Astrocyte (in vitro differentiated cells and primary cell): ENCODE results near the gene PCBP4. TPM values are rescaled to one million over a fixed set of nuclear protein-coding genes. Genes with fewer than 3 reads are reported as not detected.

Experiments
- DNase-seq: peaks from one replicate; pipeline ENCODE4 v3.0.0-alpha.2; 2010; ENCODE audit warnings: low read depth
- FAIRE-seq: peaks from 2 replicates; lab custom pipeline; 2011; peaks lifted over from hg19 to GRCh38; lab: Jason Lieb, UNC
- H2AFZ ChIP-seq: 2 replicates; pipeline ENCODE4 v1.6.0; 2012; ENCODE audit warnings: low read depth, low read length, inconsistent platforms
- H3K27ac ChIP-seq: 2 replicates; pipeline ENCODE4 v1.5.1; 2011; ENCODE audit warnings: low read depth, low read length, inconsistent platforms
- H3K27me3 ChIP-seq: 2 replicates; pipeline ENCODE4 v1.6.0; 2011; ENCODE audit warnings: low read length, inconsistent platforms; ENCODE audit not compliant: insufficient read depth
- H3K36me3 ChIP-seq: 2 replicates; pipeline ENCODE4 v1.5.1; 2011; ENCODE audit warnings: low read length, inconsistent platforms; ENCODE audit not compliant: insufficient read depth
- H3K4me1 ChIP-seq: 2 replicates; pipeline ENCODE4 v1.5.1; 2011; ENCODE audit warnings: low read length, inconsistent platforms; ENCODE audit not compliant: insufficient read depth
- H3K4me2 ChIP-seq: 2 replicates; pipeline ENCODE4 v1.6.0; 2012; ENCODE audit warnings: low read length, inconsistent platforms
- H3K4me3 ChIP-seq: 2 replicates; pipeline ENCODE4 v1.5.1; 2011; ENCODE audit warnings: low read depth, mild to moderate bottlenecking, low read length, inconsistent platforms; ENCODE audit not compliant: insufficient read depth
- H3K79me2 ChIP-seq: 2 replicates; pipeline ENCODE4 v1.6.0; 2012; ENCODE audit warnings: mild to moderate bottlenecking, low read length, inconsistent platforms; ENCODE audit not compliant: insufficient read depth
- H3K9ac ChIP-seq: 2 replicates; pipeline ENCODE4 v1.6.0; 2012; ENCODE audit warnings: mild to moderate bottlenecking, low read length, inconsistent platforms
- H3K9me3 ChIP-seq: 2 replicates; pipeline ENCODE4 v1.5.1; 2012; ENCODE audit warnings: low read depth, mild to moderate bottlenecking, low read length, inconsistent platforms; ENCODE audit not compliant: insufficient read depth
- H4K20me1 ChIP-seq: 2 replicates; pipeline ENCODE4 v1.6.0; 2012; ENCODE audit warnings: low read length, inconsistent platforms; ENCODE audit not compliant: insufficient read depth
- H3K27ac Mint-ChIP-seq: one replicate; pipeline ENCODE4 v1.8.0; 2021; ENCODE audit warnings: mild to moderate bottlenecking, mixed read lengths; ENCODE audit not compliant: unreplicated experiment
- H3K27me3 Mint-ChIP-seq: one replicate; pipeline ENCODE4 v1.8.0; 2021; ENCODE audit warnings: low read depth, mixed read lengths; ENCODE audit not compliant: unreplicated experiment
- H3K36me3 Mint-ChIP-seq: one replicate; pipeline ENCODE4 v1.8.0; 2021; ENCODE audit warnings: low read depth, mixed read lengths; ENCODE audit not compliant: unreplicated experiment
- H3K4me1 Mint-ChIP-seq: one replicate; pipeline ENCODE4 v1.8.0; 2021; ENCODE audit warnings: low read depth, mixed read lengths; ENCODE audit not compliant: unreplicated experiment
- H3K4me3 Mint-ChIP-seq: one replicate; pipeline ENCODE4 v1.8.0; 2021; ENCODE audit warnings: mild to moderate bottlenecking, moderate library complexity, mixed read lengths; ENCODE audit not compliant: unreplicated experiment
- H3K9me3 Mint-ChIP-seq: one replicate; pipeline ENCODE4 v1.8.0; 2021; ENCODE audit warnings: mild to moderate bottlenecking, mixed read lengths; ENCODE audit not compliant: unreplicated experiment
- CTCF ChIP-seq: IDR thresholded peaks from 2 replicates; pipeline ENCODE4 v1.5.1; 2011; ENCODE audit warnings: low read depth, mild to moderate bottlenecking, inconsistent platforms, low read length, moderate library complexity; ENCODE audit not compliant: insufficient read depth
- EZH2 ChIP-seq: IDR thresholded peaks from 2 replicates; pipeline ENCODE4 v1.6.1; 2012; ENCODE audit warnings: mild to moderate bottlenecking, low read length, inconsistent platforms; ENCODE audit not compliant: insufficient read depth
- total RNA-seq: library from RNA; stranded (reverse); gene quantifications from 2 replicates; pipeline ENCODE4 v1.2.1, GENCODE V29; 2021

PCBP4 gene
- total RNA-seq, 1 donor from 2014 or later, result 102 TPM

DNA sequence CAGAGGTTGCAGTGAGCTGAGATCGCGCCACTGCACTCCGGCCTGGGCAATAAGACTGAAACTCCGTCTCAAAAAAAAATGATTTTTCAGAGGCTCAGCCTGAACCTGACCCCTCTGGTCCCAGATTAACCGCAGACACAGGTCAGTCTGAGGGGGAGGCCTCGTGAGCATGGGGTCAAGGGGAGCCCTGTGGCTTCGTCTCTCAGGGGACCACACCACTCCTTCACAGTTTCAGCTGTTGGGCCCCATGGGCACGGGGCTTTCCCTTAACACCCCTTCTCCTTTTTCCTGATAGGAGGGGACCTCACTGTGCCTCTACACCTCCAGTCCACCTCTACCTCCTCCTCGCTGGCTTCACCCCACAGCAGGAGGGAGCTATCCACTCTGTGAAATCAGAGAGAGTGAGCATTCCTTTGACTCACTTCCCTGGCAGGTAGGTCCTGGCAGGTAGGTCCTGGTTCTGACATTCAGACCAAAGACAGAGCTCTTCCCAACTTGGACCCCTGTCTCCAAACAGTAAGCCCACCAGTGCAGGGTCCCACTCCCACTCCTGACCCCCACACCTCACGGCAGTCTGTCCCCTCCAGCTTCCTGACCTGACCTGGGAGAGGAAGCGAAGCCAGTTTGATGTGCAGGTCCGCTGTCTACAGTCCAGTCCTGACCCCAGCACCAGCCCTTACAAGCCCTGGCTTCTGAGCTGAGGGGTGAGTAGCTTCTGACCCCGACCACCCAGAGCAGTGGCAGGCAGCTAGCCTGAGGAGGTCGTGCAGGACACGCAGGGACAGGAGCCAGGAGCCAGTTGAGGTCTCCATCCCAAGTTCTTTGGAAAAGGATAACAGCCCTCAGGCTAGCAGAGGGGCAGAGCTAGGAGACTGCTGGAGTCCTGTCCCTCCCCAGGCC is 34.5 kb downstream of the PCBP4 start:
- FAIRE-seq (no peak), DNase-seq (no peak)
- Histone ChIP-seq H3K4me1 (peaks cover 3% of the 10 kb centered on the region), H3K9ac (no peak overlapping the region), H3K27ac (no peak overlapping the region), H4K20me1 (peaks cover 14% of the 10 kb centered on the region), H3K4me2 (no peak overlapping the region), H3K27me3 (no peaks in the 10 kb centered on the region), H3K79me2 (no peaks in the 10 kb centered on the region), H3K4me3 (no peak overlapping the region), H3K36me3 (peaks cover 11% of the 10 kb centered on the region), H3K9me3 (no peaks in the 10 kb centered on the region), H2AFZ (no peak overlapping the region)
- H3K36me3 Mint-ChIP-seq, result peaks cover 31% of the 10 kb centered on the region
- no peak overlapping the region for H3K4me3 Mint-ChIP-seq
- TF ChIP-seq CTCF, result no peak
- no peak for TF ChIP-seq EZH2
- H3K27ac Mint-ChIP-seq, result no peak overlapping the region
- no peaks in the 10 kb centered on the region for H3K27me3 Mint-ChIP-seq
- no peaks in the 10 kb centered on the region for H3K4me1 Mint-ChIP-seq
- H3K9me3 Mint-ChIP-seq, result no peaks in the 10 kb centered on the region

- Histone ChIP-seq H3K27ac (no peak overlapping the region), H3K9ac (no peak overlapping the region), H3K4me1 (no peaks in the 10 kb centered on the region), H3K9me3 (no peaks in the 10 kb centered on the region), H4K20me1 (peaks cover 4% of the 10 kb centered on the region), H3K4me3 (no peak overlapping the region), H3K79me2 (no peaks in the 10 kb centered on the region), H2AFZ (no peak overlapping the region), H3K4me2 (no peak overlapping the region), H3K36me3 (peaks cover 11% of the 10 kb centered on the region), H3K27me3 (no peaks in the 10 kb centered on the region)
- Mint-ChIP-seq H3K4me1 (no peaks in the 10 kb centered on the region), H3K27ac (no peak overlapping the region), H3K4me3 (no peak overlapping the region), H3K9me3 (no peaks in the 10 kb centered on the region), H3K27me3 (no peaks in the 10 kb centered on the region), H3K36me3 (peaks cover 23% of the 10 kb centered on the region)
- TF ChIP-seq CTCF (no peak), EZH2 (no peak)
- DNase-seq (no peak), FAIRE-seq (no peak)
These were observed 35.5 kb downstream of the PCBP4 start for GRCh38 chr3:51931756-51932155.

DNA sequence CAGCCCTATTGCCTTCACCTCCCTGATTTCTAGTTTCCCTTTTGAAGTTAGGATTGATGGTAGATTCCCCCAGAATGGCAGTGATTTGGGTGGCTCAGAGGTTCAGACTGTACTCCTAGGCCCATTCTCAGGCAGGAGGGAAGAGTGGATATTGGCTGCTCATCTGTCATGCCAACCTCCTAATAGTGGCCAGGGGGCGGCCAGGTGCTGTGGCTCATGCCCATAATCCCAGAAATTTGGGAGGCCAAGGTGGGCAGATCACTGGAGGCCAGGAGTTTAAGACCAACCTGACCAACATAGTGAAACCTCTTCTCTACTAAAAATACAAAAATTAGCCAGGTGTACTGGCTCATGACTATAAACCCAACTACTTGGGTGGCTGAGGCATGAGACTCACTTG is 36.8 kb downstream of the PCBP4 start:
- Histone ChIP-seq H3K79me2 (no peaks in the 10 kb centered on the region), H3K36me3 (peaks cover 7% of the 10 kb centered on the region), H4K20me1 (peaks cover 2% of the 10 kb centered on the region), H3K9ac (no peak overlapping the region), H3K27me3 (no peaks in the 10 kb centered on the region), H3K4me2 (no peak overlapping the region), H3K9me3 (no peaks in the 10 kb centered on the region), H3K4me1 (no peaks in the 10 kb centered on the region), H2AFZ (no peak overlapping the region), H3K4me3 (no peak overlapping the region), H3K27ac (no peak overlapping the region)
- H3K4me1 Mint-ChIP-seq, result no peaks in the 10 kb centered on the region
- no peaks in the 10 kb centered on the region for H3K9me3 Mint-ChIP-seq
- DNase-seq (no peak), FAIRE-seq (no peak)
- peaks cover 23% of the 10 kb centered on the region for H3K36me3 Mint-ChIP-seq
- H3K27ac Mint-ChIP-seq, result no peak overlapping the region
- TF ChIP-seq EZH2, result no peak
- TF ChIP-seq CTCF, result no peak
- no peak overlapping the region for H3K4me3 Mint-ChIP-seq
- H3K27me3 Mint-ChIP-seq, result no peaks in the 10 kb centered on the region
